GM23248 (cell line): Measurements from ENCODE around the gene PDGFD. TPM values are rescaled to one million over a fixed set of nuclear protein-coding genes. Genes with fewer than 3 reads are reported as not detected.

ENCODE experiments used
- DNase-seq: peaks from one replicate; pipeline ENCODE4 v3.0.0-alpha.2; 2015
- H2AFZ ChIP-seq: fragments of 200-600 bp; sonication (generic); 2 replicates; pipeline ENCODE4 v1.6.1; 2016; ENCODE audit warnings: antibody characterized with exemption
- H3F3A ChIP-seq: fragments of 200-600 bp; sonication (generic); 2 replicates; pipeline ENCODE4 v1.6.1; 2016; ENCODE audit warnings: mild to moderate bottlenecking, antibody characterized with exemption, mixed run types; ENCODE audit not compliant: insufficient read depth
- H3K27ac ChIP-seq: fragments of 200-600 bp; sonication (generic); 2 replicates; pipeline ENCODE4 v1.5.1; 2016; ENCODE audit warnings: mild to moderate bottlenecking
- H3K27me3 ChIP-seq: fragments of 200-600 bp; sonication (generic); replicated peaks from 2 replicates; pipeline ENCODE4 v1.6.1; 2016; ENCODE audit warnings: mild to moderate bottlenecking; ENCODE audit not compliant: insufficient read depth
- H3K36me3 ChIP-seq: fragments of 200-600 bp; sonication (generic); 2 replicates; pipeline ENCODE4 v1.6.1; 2016; ENCODE audit warnings: low read depth, mild to moderate bottlenecking
- H3K4me1 ChIP-seq: fragments of 200-600 bp; sonication (generic); 2 replicates; pipeline ENCODE4 v1.6.1; 2016; ENCODE audit warnings: mild to moderate bottlenecking; ENCODE audit not compliant: insufficient read depth
- H3K4me2 ChIP-seq: fragments of 200-600 bp; sonication (generic); one replicate; pipeline ENCODE4 v1.6.1; 2016; ENCODE audit warnings: mild to moderate bottlenecking; ENCODE audit not compliant: unreplicated experiment
- H3K4me3 ChIP-seq: fragments of 200-600 bp; sonication (generic); 2 replicates; pipeline ENCODE4 v1.5.1; 2016; ENCODE audit warnings: mild to moderate bottlenecking
- H3K79me2 ChIP-seq: fragments of 200-600 bp; sonication (generic); 2 replicates; pipeline ENCODE4 v1.6.1; 2016; ENCODE audit warnings: mild to moderate bottlenecking; ENCODE audit not compliant: insufficient read depth
- H3K9ac ChIP-seq: fragments of 200-600 bp; sonication (generic); 2 replicates; pipeline ENCODE4 v1.6.1; 2016; ENCODE audit warnings: mild to moderate bottlenecking
- H3K9me2 ChIP-seq: fragments of 200-600 bp; sonication (generic); 2 replicates; pipeline ENCODE4 v1.6.1; 2016; ENCODE audit warnings: mixed run types, mild to moderate bottlenecking, moderate library complexity; ENCODE audit not compliant: insufficient read depth
- H3K9me3 ChIP-seq: fragments of 200-600 bp; sonication (generic); one replicate; pipeline ENCODE4 v1.6.1; 2017; ENCODE audit warnings: low read depth
- H4K20me1 ChIP-seq: fragments of 200-600 bp; sonication (generic); 2 replicates; pipeline ENCODE4 v1.6.0; 2016; ENCODE audit not compliant: insufficient read depth
- EZH2 ChIP-seq: fragments of 200-600 bp; sonication (generic); IDR thresholded peaks from 2 replicates; pipeline ENCODE4 v1.6.1; 2018; ENCODE audit warnings: antibody characterized with exemption, mild to moderate bottlenecking; ENCODE audit not compliant: insufficient read depth, poor library complexity, severe bottlenecking
- EZH2phosphoT487 ChIP-seq: fragments of 200-600 bp; sonication (generic); IDR thresholded peaks from 2 replicates; pipeline ENCODE4 v1.6.1; 2018; ENCODE audit warnings: antibody characterized with exemption, moderate library complexity, mild to moderate bottlenecking, low read depth; ENCODE audit not compliant: insufficient read depth
- WGBS, 2 experiments: methylation state at CpG; one replicate each; pipeline ENCODE4 v1.1.6; 2015 to 2017; ENCODE audit warnings: low lambda C conversion rate in 2 of 2, low coverage in 1 of 2; ENCODE audit errors: missing lambda C conversion rate in 2 of 2; 5-methylcytosine and 5-hydroxymethylcytosine counted together
- in situ Hi-C: fragments of 300-500 bp; cut with MboI; formaldehyde crosslinking; loops from 2 replicates; pipeline ENCODE4 v1.15.0; 2020
- polyA plus RNA-seq: library from polyadenylated mRNA; unstranded; fragments of >200 nt; fragmentation: Nextera tagmentation; extraction: Ambion mirVana; gene quantifications from 2 replicates; pipeline ENCODE4 v1.2.1, GENCODE V29; 2016
- total RNA-seq: library from RNA; depleted of rRNA; stranded (reverse); fragments of >200 nt; shearing (Covaris generic); gene quantifications from 2 replicates; pipeline ENCODE4 v1.2.3, GENCODE V29; 2014

The PDGFD gene
- total and polyA plus RNA-seq, 2 experiments from 2014 or later = 0.81 to 1.3 TPM

GRCh38 chr11:103939694-103940093, 224.3 kb downstream of the PDGFD start:
- Histone ChIP-seq H3K9me3 (no peaks in the 10 kb centered on the region), H3K36me3 (no peaks in the 10 kb centered on the region), H2AFZ (no peak overlapping the region), H3F3A (peaks cover 13% of the 10 kb centered on the region; the same call in 1 of the 2 replicates), H3K4me3 (no peak overlapping the region), H3K27ac (no peak overlapping the region), H3K9me2 (no peaks in the 10 kb centered on the region), H3K9ac (no peak overlapping the region), H3K79me2 (no peaks in the 10 kb centered on the region), H3K4me2 (no peak overlapping the region), H3K4me1 (peaks cover 40% of the 10 kb centered on the region), H4K20me1 (no peaks in the 10 kb centered on the region), H3K27me3 (no peaks in the 10 kb centered on the region)
- TF ChIP-seq EZH2phosphoT487 (no peak), EZH2 (no peak)
- in situ Hi-C loops = no loop called here
- WGBS, 2 experiments = 95 to 98% methylated on average over 3 of the region's 3 CpGs
- DNase-seq = no peak

GRCh38 chr11:103936059-103936458, 227.9 kb downstream of the PDGFD start:
- Histone ChIP-seq H3K79me2 (no peaks in the 10 kb centered on the region), H3K4me3 (no peak overlapping the region), H3F3A (peaks cover 10% of the 10 kb centered on the region; the same call in 1 of the 2 replicates), H3K9ac (no peak overlapping the region), H3K27me3 (no peaks in the 10 kb centered on the region), H3K27ac (no peak overlapping the region), H3K4me1 (peaks cover 25% of the 10 kb centered on the region), H2AFZ (no peak overlapping the region), H3K9me2 (no peaks in the 10 kb centered on the region), H4K20me1 (no peaks in the 10 kb centered on the region), H3K9me3 (no peaks in the 10 kb centered on the region), H3K4me2 (no peak overlapping the region), H3K36me3 (no peaks in the 10 kb centered on the region)
- DNase-seq = peak; percentile 65
- no peak for TF ChIP-seq EZH2
- TF ChIP-seq EZH2phosphoT487 = no peak
- 4 to 9% methylated on average over 1 of the region's 1 CpG for WGBS, 2 experiments
- in situ Hi-C loops = no loop called here

GRCh38 chr11:103935219-103935618, 228.7 kb downstream of the PDGFD start:
- Histone ChIP-seq H3K4me3 (no peak overlapping the region), H3K9me3 (no peaks in the 10 kb centered on the region), H3F3A (0 out of 2 replicates have a peak, but pooled peaks cover 2% of the 10 kb centered on the region), H3K9me2 (no peaks in the 10 kb centered on the region), H3K27ac (no peak overlapping the region), H3K4me2 (no peak overlapping the region), H3K4me1 (peaks cover 17% of the 10 kb centered on the region), H3K9ac (no peak overlapping the region), H4K20me1 (no peaks in the 10 kb centered on the region), H2AFZ (no peak overlapping the region), H3K27me3 (no peaks in the 10 kb centered on the region), H3K79me2 (no peaks in the 10 kb centered on the region), H3K36me3 (no peaks in the 10 kb centered on the region)
- WGBS, 2 experiments = 97 to 98% methylated on average over 2 of the region's 2 CpGs
- TF ChIP-seq EZH2phosphoT487 = no peak
- TF ChIP-seq EZH2 = no peak
- peak; percentile 31 for DNase-seq
- in situ Hi-C loops = no loop called here

- no peak for TF ChIP-seq EZH2
- TF ChIP-seq EZH2phosphoT487 = no peak
Measured at GRCh38 chr11:103929170-103929903, 234.6 kb downstream of the PDGFD start.

More at GRCh38 chr11:103929170-103929903, 234.6 kb downstream of the PDGFD start:
- no peaks in the 10 kb centered on the region for H3F3A ChIP-seq
- no peak overlapping the region for H3K4me3 ChIP-seq
- 95 to 98% methylated on average over 3 of the region's 3 CpGs for WGBS, 2 experiments
- H3K4me1 ChIP-seq = no peaks in the 10 kb centered on the region
- no peak overlapping the region for H2AFZ ChIP-seq
- H3K9me3 ChIP-seq = no peaks in the 10 kb centered on the region
- no peaks in the 10 kb centered on the region for H3K36me3 ChIP-seq
- H3K27me3 ChIP-seq = no peaks in the 10 kb centered on the region
- H3K4me2 ChIP-seq = no peak overlapping the region
- H4K20me1 ChIP-seq = no peaks in the 10 kb centered on the region
- in situ Hi-C loops = no loop called here
- no peaks in the 10 kb centered on the region for H3K9me2 ChIP-seq
- no peaks in the 10 kb centered on the region for H3K79me2 ChIP-seq
- no peak overlapping the region for H3K9ac ChIP-seq
- DNase-seq = no peak
- H3K27ac ChIP-seq = no peak overlapping the region
